Nephron progenitor cell (in vitro differentiated cells): ENCODE measurements around the gene CA10.

Source experiments
- DNase-seq: peaks from one replicate; pipeline ENCODE4 v3.0.0; 2021
- H3K27ac Mint-ChIP-seq: 2 replicates; pipeline ENCODE4 v1.8.0; 2021; ENCODE audit warnings: mild to moderate bottlenecking, moderate library complexity, mixed read lengths
- H3K27me3 Mint-ChIP-seq: 2 replicates; pipeline ENCODE4 v1.8.0; 2021; ENCODE audit warnings: mild to moderate bottlenecking, low read depth, mixed read lengths; ENCODE audit not compliant: poor library complexity
- H3K36me3 Mint-ChIP-seq: 2 replicates; pipeline ENCODE4 v1.8.0; 2021; ENCODE audit warnings: low read depth, mixed read lengths
- H3K4me1 Mint-ChIP-seq: 2 replicates; pipeline ENCODE4 v1.8.0; 2021; ENCODE audit warnings: mixed read lengths
- H3K4me3 Mint-ChIP-seq: 2 replicates; pipeline ENCODE4 v1.8.0; 2021; ENCODE audit warnings: mild to moderate bottlenecking, moderate library complexity, mixed read lengths
- H3K9me3 Mint-ChIP-seq: 2 replicates; pipeline ENCODE4 v1.8.0; 2021; ENCODE audit warnings: mild to moderate bottlenecking, moderate library complexity, mixed read lengths
- TF ChIP-seq, protein P1 (sequence below): fragments of 200-600 bp; sonication (generic); IDR thresholded peaks from 2 replicates; pipeline ENCODE4 v1.5.0; 2021; ENCODE audit warnings: antibody characterized with exemption

The CA10 gene

DNA sequence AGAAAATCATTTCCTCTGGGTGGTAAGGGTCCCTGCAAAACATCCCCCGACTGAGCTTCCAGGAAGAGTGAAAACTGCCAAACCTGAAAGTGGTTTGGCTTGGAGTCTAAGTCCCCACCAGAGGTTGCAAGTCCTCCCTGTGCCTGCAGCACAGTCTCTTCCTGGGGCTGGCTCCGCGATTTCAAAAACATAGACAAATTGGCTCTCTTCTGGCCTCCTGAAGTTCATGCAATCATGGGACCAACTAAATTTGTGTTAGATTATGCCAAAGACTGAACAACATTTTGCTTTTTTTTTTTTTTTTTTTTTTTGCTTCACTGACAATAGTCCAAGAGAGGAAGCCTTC, 447.9 kb downstream of the CA10 start:
- DNase-seq: no peak
- H3K4me1 Mint-ChIP-seq: no peaks in the 10 kb centered on the region
- H3K9me3 Mint-ChIP-seq: no peaks in the 10 kb centered on the region
- no peak overlapping the region for H3K27ac Mint-ChIP-seq
- peaks cover 20% of the 10 kb centered on the region for H3K27me3 Mint-ChIP-seq
- no peak overlapping the region for H3K4me3 Mint-ChIP-seq
- H3K36me3 Mint-ChIP-seq: no peaks in the 10 kb centered on the region
- TF ChIP-seq, protein P1, sequence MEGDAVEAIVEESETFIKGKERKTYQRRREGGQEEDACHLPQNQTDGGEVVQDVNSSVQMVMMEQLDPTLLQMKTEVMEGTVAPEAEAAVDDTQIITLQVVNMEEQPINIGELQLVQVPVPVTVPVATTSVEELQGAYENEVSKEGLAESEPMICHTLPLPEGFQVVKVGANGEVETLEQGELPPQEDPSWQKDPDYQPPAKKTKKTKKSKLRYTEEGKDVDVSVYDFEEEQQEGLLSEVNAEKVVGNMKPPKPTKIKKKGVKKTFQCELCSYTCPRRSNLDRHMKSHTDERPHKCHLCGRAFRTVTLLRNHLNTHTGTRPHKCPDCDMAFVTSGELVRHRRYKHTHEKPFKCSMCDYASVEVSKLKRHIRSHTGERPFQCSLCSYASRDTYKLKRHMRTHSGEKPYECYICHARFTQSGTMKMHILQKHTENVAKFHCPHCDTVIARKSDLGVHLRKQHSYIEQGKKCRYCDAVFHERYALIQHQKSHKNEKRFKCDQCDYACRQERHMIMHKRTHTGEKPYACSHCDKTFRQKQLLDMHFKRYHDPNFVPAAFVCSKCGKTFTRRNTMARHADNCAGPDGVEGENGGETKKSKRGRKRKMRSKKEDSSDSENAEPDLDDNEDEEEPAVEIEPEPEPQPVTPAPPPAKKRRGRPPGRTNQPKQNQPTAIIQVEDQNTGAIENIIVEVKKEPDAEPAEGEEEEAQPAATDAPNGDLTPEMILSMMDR: no peak

GRCh38 chr17:51709694-51710633, 448.6 kb downstream of the CA10 start:
- Mint-ChIP-seq H3K4me1 (no peaks in the 10 kb centered on the region), H3K4me3 (no peak overlapping the region), H3K27me3 (peaks cover 20% of the 10 kb centered on the region), H3K36me3 (no peaks in the 10 kb centered on the region), H3K9me3 (no peaks in the 10 kb centered on the region), H3K27ac (no peak overlapping the region)
- TF ChIP-seq, protein P1: no peak
- no peak for DNase-seq

GRCh38 chr17:51707216-51707615, 451.3 kb downstream of the CA10 start:
- Mint-ChIP-seq H3K4me3 (no peak overlapping the region), H3K9me3 (no peaks in the 10 kb centered on the region), H3K4me1 (no peaks in the 10 kb centered on the region), H3K27ac (no peak overlapping the region), H3K27me3 (peaks cover 17% of the 10 kb centered on the region), H3K36me3 (no peaks in the 10 kb centered on the region)
- TF ChIP-seq, protein P1: no peak
- DNase-seq: no peak

GRCh38 chr17:51706093-51706492, 452.4 kb downstream of the CA10 start:
- H3K4me1 Mint-ChIP-seq: no peaks in the 10 kb centered on the region
- peaks cover 13% of the 10 kb centered on the region for H3K27me3 Mint-ChIP-seq
- H3K27ac Mint-ChIP-seq: no peak overlapping the region
- TF ChIP-seq, protein P1: no peak
- no peaks in the 10 kb centered on the region for H3K9me3 Mint-ChIP-seq
- no peak for DNase-seq
- no peak overlapping the region for H3K4me3 Mint-ChIP-seq
- no peaks in the 10 kb centered on the region for H3K36me3 Mint-ChIP-seq

- Mint-ChIP-seq H3K27ac (no peak overlapping the region), H3K27me3 (peaks cover 9% of the 10 kb centered on the region), H3K4me1 (no peaks in the 10 kb centered on the region), H3K4me3 (no peak overlapping the region), H3K9me3 (no peaks in the 10 kb centered on the region), H3K36me3 (no peaks in the 10 kb centered on the region)
- TF ChIP-seq, protein P1: no peak
- no peak for DNase-seq
Observed at GRCh38 chr17:51703361-51704341, 454.9 kb downstream of the CA10 start.
